PC-3 (cell line): Measurements from ENCODE around the gene CACNA1E.

Experiments
- EZH2 ChIP-seq: fragments of 300-600 bp; sonication (generic); IDR thresholded peaks from one replicate; pipeline ENCODE4 v1.6.1; 2017; ENCODE audit warnings: antibody characterized with exemption, mild to moderate bottlenecking, low read length; ENCODE audit not compliant: unreplicated experiment
- EZH2phosphoT487 ChIP-seq: fragments of 300-600 bp; sonication (generic); IDR thresholded peaks from 2 replicates; pipeline ENCODE4 v1.6.1; 2018; ENCODE audit warnings: mild to moderate bottlenecking, antibody characterized with exemption, low read length, borderline replicate concordance
- TF ChIP-seq, protein P1 (sequence below): fragments of 300-600 bp; sonication (generic); conservative IDR thresholded peaks from 2 replicates; pipeline ENCODE4 v1.5.1; 2017; ENCODE audit warnings: antibody characterized with exemption, low read depth, mild to moderate bottlenecking, low read length

GRCh38 chr1:181482521-181483284, 614 bp upstream of the CACNA1E start:
- TF ChIP-seq, protein P1, sequence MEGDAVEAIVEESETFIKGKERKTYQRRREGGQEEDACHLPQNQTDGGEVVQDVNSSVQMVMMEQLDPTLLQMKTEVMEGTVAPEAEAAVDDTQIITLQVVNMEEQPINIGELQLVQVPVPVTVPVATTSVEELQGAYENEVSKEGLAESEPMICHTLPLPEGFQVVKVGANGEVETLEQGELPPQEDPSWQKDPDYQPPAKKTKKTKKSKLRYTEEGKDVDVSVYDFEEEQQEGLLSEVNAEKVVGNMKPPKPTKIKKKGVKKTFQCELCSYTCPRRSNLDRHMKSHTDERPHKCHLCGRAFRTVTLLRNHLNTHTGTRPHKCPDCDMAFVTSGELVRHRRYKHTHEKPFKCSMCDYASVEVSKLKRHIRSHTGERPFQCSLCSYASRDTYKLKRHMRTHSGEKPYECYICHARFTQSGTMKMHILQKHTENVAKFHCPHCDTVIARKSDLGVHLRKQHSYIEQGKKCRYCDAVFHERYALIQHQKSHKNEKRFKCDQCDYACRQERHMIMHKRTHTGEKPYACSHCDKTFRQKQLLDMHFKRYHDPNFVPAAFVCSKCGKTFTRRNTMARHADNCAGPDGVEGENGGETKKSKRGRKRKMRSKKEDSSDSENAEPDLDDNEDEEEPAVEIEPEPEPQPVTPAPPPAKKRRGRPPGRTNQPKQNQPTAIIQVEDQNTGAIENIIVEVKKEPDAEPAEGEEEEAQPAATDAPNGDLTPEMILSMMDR: no peak
- TF ChIP-seq EZH2phosphoT487 (no peak), EZH2 (no peak)
